HepG2 (cell line): ENCODE data around the gene ASB3. TPM values are rescaled to one million over a fixed set of nuclear protein-coding genes. Genes with fewer than 3 reads are reported as not detected.

Experiments used
- ATAC-seq: fragments of 200-7000 bp; cut with Tn5 transposase; 3 replicates; pipeline ENCODE4 v1.9.1; 2020; ENCODE audit warnings: mild to moderate bottlenecking, moderate library complexity
- BruUV-seq: library from RNA; stranded (reverse); fragments of 400-500 nt; replicated peaks from 2 replicates; lab custom pipeline; 2021; lab: Mats Ljungman, UMichigan
- CTCF ChIA-PET: fragments of 300-600 bp; formaldehyde crosslinking; extraction: SDS; loops from one replicate; lab custom pipeline; 2021; ENCODE audit warnings: low total read pairs, inconsistent platforms, low intra/inter-chr PET ratio; lab: Yijun Ruan, JAX
- POLR2A ChIA-PET: fragments of 350-600 bp; sonication (Branson Sonifier 250); formaldehyde crosslinking; loops from one replicate; lab custom pipeline; 2020; ENCODE audit warnings: antibody characterized with exemption, inconsistent platforms; lab: Yijun Ruan, JAX
- DNase-seq: peaks from one replicate; pipeline ENCODE4 v3.0.0-alpha.2; 2015; ENCODE audit warnings: low spot score
- FAIRE-seq: peaks from 3 replicates; lab custom pipeline; 2011; peaks lifted over from hg19 to GRCh38; lab: Jason Lieb, UNC
- H2AFZ ChIP-seq: one replicate; pipeline ENCODE4 v1.6.1; 2011; ENCODE audit warnings: low read length, inconsistent platforms
- H3K27ac ChIP-seq: fragments of 300-600 bp; 3 replicates; pipeline ENCODE4 v1.8.0; 2011; ENCODE audit warnings: mixed run types, mild to moderate bottlenecking, mixed read lengths, low read length, inconsistent platforms; ENCODE audit not compliant: insufficient read depth; ENCODE audit errors: extremely low read length
- H3K27me3 ChIP-seq, 2 experiments: fragments of 200-600 bp in 1 of 2; 2 replicates in 1 of 2; 3 replicates in 1 of 2; pipeline versions ENCODE4 v1.6.0 to v1.8.0; 2011; ENCODE audit warnings: low read length in 2 of 2, mild to moderate bottlenecking in 2 of 2, moderate library complexity in 2 of 2, inconsistent platforms in 1 of 2; ENCODE audit not compliant: insufficient read depth in 2 of 2, control insufficient read depth in 1 of 2
- H3K36me3 ChIP-seq, 2 experiments: fragments of 200-600 bp in 1 of 2; replicated peaks in 1 of 2; 2 replicates in 1 of 2; 3 replicates in 1 of 2; pipeline versions ENCODE4 v1.5.1 to v1.8.0; 2011; ENCODE audit warnings: low read length in 2 of 2, inconsistent platforms in 1 of 2; ENCODE audit not compliant: insufficient read depth in 2 of 2, control insufficient read depth in 1 of 2
- H3K4me1 ChIP-seq: 2 replicates; pipeline ENCODE4 v1.5.1; 2012; ENCODE audit warnings: low read length, inconsistent platforms; ENCODE audit not compliant: insufficient read depth
- H3K4me2 ChIP-seq: 2 replicates; pipeline ENCODE4 v1.6.0; 2011; ENCODE audit warnings: low read depth, low read length, inconsistent platforms
- H3K4me3 ChIP-seq, 3 experiments: fragments of 200-600 bp in 1 of 3; sonication (generic), shearing (Covaris generic) in 1 of 3; replicated peaks in 1 of 3; 2 replicates each; pipeline ENCODE4 v1.5.1; 2011 to 2016; ENCODE audit warnings: low read length in 3 of 3, inconsistent platforms in 2 of 3, low read depth in 2 of 3, mild to moderate bottlenecking in 2 of 3, control low read depth in 1 of 3, mixed read lengths in 1 of 3; ENCODE audit not compliant: insufficient read depth in 1 of 3
- H3K79me2 ChIP-seq: one replicate; pipeline ENCODE4 v1.6.1; 2011; ENCODE audit warnings: low read length, inconsistent platforms; ENCODE audit not compliant: insufficient read depth
- H3K9ac ChIP-seq: 2 replicates; pipeline ENCODE4 v1.6.0; 2011; ENCODE audit warnings: mild to moderate bottlenecking, low read depth, low read length, inconsistent platforms; ENCODE audit not compliant: insufficient read depth
- H3K9me3 ChIP-seq: 2 replicates; pipeline ENCODE4 v1.5.1; 2012; ENCODE audit warnings: mild to moderate bottlenecking, low read length
- H4K20me1 ChIP-seq: 2 replicates; pipeline ENCODE4 v1.6.0; 2011; ENCODE audit warnings: inconsistent platforms, mild to moderate bottlenecking, low read length, moderate library complexity; ENCODE audit not compliant: insufficient read depth
- ATAD3A ChIP-seq: sonication (generic); formaldehyde crosslinking; IDR thresholded peaks from 2 replicates; pipeline ENCODE4 v1.4.0; 2020; ENCODE audit warnings: missing genetic modification reagents
- GLI4 ChIP-seq: sonication (generic); formaldehyde crosslinking; IDR thresholded peaks from 2 replicates; pipeline ENCODE4 v1.5.1; 2020; ENCODE audit warnings: missing genetic modification reagents, mild to moderate bottlenecking, moderate library complexity, borderline replicate concordance
- MED13 ChIP-seq: sonication (generic); formaldehyde crosslinking; IDR thresholded peaks from 2 replicates; pipeline ENCODE4 v1.5.0; 2020; ENCODE audit warnings: missing genetic modification reagents
- TAF15 ChIP-seq: fragments of 200-400 bp; formaldehyde crosslinking; IDR thresholded peaks from one replicate; pipeline ENCODE4 v1.6.1; 2018; ENCODE audit warnings: mild to moderate bottlenecking, low read depth, low read length; ENCODE audit not compliant: poor library complexity, severe bottlenecking
- TCF7L2 ChIP-seq: IDR thresholded peaks from 2 replicates; pipeline ENCODE4 v1.6.1; 2011; ENCODE audit warnings: mild to moderate bottlenecking, low read depth, low read length, moderate library complexity
- TP53 ChIP-seq: sonication (generic); formaldehyde crosslinking; conservative IDR thresholded peaks from 2 replicates; pipeline ENCODE4 v1.4.0; 2020; ENCODE audit warnings: missing genetic modification reagents
- ZFP90 ChIP-seq: sonication (generic); formaldehyde crosslinking; IDR thresholded peaks from 2 replicates; pipeline ENCODE4 v1.8.0; 2022; ENCODE audit warnings: missing genetic modification reagents, mild to moderate bottlenecking, inconsistent platforms, borderline replicate concordance
- ZNF30 ChIP-seq: sonication (generic); formaldehyde crosslinking; IDR thresholded peaks from 2 replicates; pipeline ENCODE4 v1.5.0; 2020; ENCODE audit warnings: mild to moderate bottlenecking, missing genetic modification reagents
- ZNF354B ChIP-seq: sonication (generic); formaldehyde crosslinking; IDR thresholded peaks from 2 replicates; pipeline ENCODE4 v1.8.0; 2022; ENCODE audit warnings: mild to moderate bottlenecking, missing genetic modification reagents
- ZNF446 ChIP-seq: sonication (generic); formaldehyde crosslinking; IDR thresholded peaks from 2 replicates; pipeline ENCODE4 v1.5.0; 2020; ENCODE audit warnings: mild to moderate bottlenecking, missing genetic modification reagents
- ZNF605 ChIP-seq: sonication (generic); formaldehyde crosslinking; IDR thresholded peaks from 2 replicates; pipeline ENCODE4 v1.8.0; 2022; ENCODE audit warnings: mild to moderate bottlenecking, missing genetic modification reagents
- ZNF775 ChIP-seq: sonication (generic); formaldehyde crosslinking; IDR thresholded peaks from 2 replicates; pipeline ENCODE4 v1.4.0; 2020; ENCODE audit warnings: missing genetic modification reagents, mild to moderate bottlenecking, moderate library complexity, borderline replicate concordance
- ZNF816 ChIP-seq: sonication (generic); formaldehyde crosslinking; IDR thresholded peaks from 2 replicates; pipeline ENCODE4 v1.8.0; 2022; ENCODE audit warnings: missing genetic modification reagents, mild to moderate bottlenecking, borderline replicate concordance
- ZNF841 ChIP-seq: sonication (generic); formaldehyde crosslinking; IDR thresholded peaks from 2 replicates; pipeline ENCODE4 v1.8.1; 2023; ENCODE audit warnings: missing genetic modification reagents, borderline replicate concordance
- ZSCAN30 ChIP-seq: sonication (generic); formaldehyde crosslinking; IDR thresholded peaks from 2 replicates; pipeline ENCODE4 v1.5.0; 2020; ENCODE audit warnings: mild to moderate bottlenecking, missing genetic modification reagents
- WGBS: methylation state at CpG from one replicate; pipeline ENCODE4 v1.1.6; 2017; ENCODE audit warnings: low lambda C conversion rate; 5-methylcytosine and 5-hydroxymethylcytosine counted together
- in situ Hi-C: cut with HindIII; loops from 2 replicates; pipeline ENCODE4 v1.10.0; 2017; ENCODE audit warnings: low pct_unique_long_range_greater_than_20kb; ENCODE audit not compliant: extremely low pct_ligation_motif_present
- intact Hi-C: fragments of 100-400 bp; cut with micrococcal nuclease; formaldehyde crosslinking; loops from one replicate; pipeline ENCODE4 v1.10.0; 2022; ENCODE audit not compliant: unreplicated experiment
- polyA plus RNA-seq, 8 experiments: library from polyadenylated mRNA; depleted of rRNA in 3 of 8; stranded (reverse) in 7 of 8; unstranded in 1 of 8; fragments of >200 nt; fragmentation: Illumina TruSeq in 4 of 8; extraction: Trizol in 4 of 8; gene quantifications; 2 replicates each; pipeline versions ENCODE4 v1.2.1 to v1.2.3, GENCODE V29; 2011 to 2016; ENCODE audit warnings: low read depth in 4 of 8, missing spikeins in 1 of 8, mixed read lengths in 1 of 8; ENCODE audit not compliant: insufficient read depth in 1 of 8
- total RNA-seq, 5 experiments: library from RNA; depleted of rRNA; stranded (reverse); fragments of >200 nt; fragmentation: Illumina TruSeq; extraction: Trizol; gene quantifications; 2 replicates each; pipeline ENCODE4 v1.2.3, GENCODE V29; 2016; ENCODE audit warnings: low read depth in 1 of 5
- TF ChIP-seq, protein P1 (sequence below): sonication (generic); formaldehyde crosslinking; conservative IDR thresholded peaks from 2 replicates; pipeline ENCODE4 v1.8.0; 2022; ENCODE audit warnings: missing genetic modification reagents
- TF ChIP-seq, protein P2 (sequence below): sonication (generic); formaldehyde crosslinking; IDR thresholded peaks from 2 replicates; pipeline ENCODE4 v1.4.0; 2020; ENCODE audit warnings: mild to moderate bottlenecking, low read depth, missing genetic modification reagents
- TF ChIP-seq, protein P3 (sequence below): sonication (generic); formaldehyde crosslinking; IDR thresholded peaks from 2 replicates; pipeline ENCODE4 v1.5.0; 2020; ENCODE audit warnings: mild to moderate bottlenecking, missing genetic modification reagents

Gene ASB3
- total and polyA plus RNA-seq, 2 of the 13 experiments (the other 11 are each of a cell fraction or from before 2014, with no cell fraction given) = 40.1 to 41.8 TPM

DNA sequence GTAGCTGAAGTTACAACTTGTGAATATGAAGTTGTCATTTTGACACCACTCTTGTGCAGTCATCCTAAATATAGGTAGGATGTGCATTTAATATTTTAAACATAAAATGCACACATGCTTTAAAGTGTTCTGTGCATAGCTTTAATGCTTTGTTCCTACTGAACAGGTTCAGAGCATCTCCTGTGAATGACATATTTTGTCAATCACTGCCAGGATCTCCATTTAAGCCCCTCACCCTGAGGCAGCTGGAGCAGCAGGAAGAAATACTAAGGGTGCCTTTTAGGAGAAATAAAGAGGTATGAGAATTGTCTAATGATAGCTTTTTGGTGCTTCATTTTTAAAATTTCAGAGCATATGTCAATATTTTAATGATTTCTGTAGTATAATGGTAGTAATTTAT is 14.8 kb upstream of the ASB3 start (continued):
- TF ChIP-seq, protein P1, sequence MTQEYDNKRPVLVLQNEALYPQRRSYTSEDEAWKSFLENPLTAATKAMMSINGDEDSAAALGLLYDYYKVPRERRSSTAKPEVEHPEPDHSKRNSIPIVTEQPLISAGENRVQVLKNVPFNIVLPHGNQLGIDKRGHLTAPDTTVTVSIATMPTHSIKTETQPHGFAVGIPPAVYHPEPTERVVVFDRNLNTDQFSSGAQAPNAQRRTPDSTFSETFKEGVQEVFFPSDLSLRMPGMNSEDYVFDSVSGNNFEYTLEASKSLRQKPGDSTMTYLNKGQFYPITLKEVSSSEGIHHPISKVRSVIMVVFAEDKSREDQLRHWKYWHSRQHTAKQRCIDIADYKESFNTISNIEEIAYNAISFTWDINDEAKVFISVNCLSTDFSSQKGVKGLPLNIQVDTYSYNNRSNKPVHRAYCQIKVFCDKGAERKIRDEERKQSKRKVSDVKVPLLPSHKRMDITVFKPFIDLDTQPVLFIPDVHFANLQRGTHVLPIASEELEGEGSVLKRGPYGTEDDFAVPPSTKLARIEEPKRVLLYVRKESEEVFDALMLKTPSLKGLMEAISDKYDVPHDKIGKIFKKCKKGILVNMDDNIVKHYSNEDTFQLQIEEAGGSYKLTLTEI (CRISPR knock-in tag) = no peak
- TF ChIP-seq GLI4 (no peak), MED13 (CRISPR knock-in tag) (no peak), ZNF354B (CRISPR knock-in tag) (no peak), ATAD3A (CRISPR knock-in tag) (no peak), TCF7L2 (no peak), ZNF30 (CRISPR knock-in tag) (no peak)

DNA sequence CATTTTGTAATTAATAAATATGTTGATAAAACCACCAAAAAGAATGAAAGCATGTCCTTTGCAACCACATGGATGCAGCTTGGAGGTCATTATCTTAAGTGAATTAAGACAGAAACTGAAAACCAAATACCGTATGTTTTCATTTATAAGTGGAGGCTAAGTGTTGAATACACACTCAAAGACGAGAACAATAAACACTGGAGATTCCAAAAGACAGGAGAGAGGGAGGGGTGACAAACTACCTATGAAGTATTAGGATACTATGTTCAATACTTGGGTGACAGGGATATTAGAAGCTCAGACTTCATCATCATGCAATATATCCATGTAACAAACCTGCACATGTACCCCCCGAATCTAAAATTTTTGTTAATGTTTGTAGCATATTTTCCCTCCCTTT is 7.1 kb upstream of the ASB3 start:
- Histone ChIP-seq H3K4me1 (peaks cover 14% of the 10 kb centered on the region), H3K27ac (no peak overlapping the region), H2AFZ (no peak overlapping the region), H3K4me3 (no peak overlapping the region)
- intact Hi-C loops (no loop called here), in situ Hi-C loops (no loop called here)
- POLR2A ChIA-PET = no interaction called here
- BruUV-seq = no TSS peak
- ATAC-seq (no peak), FAIRE-seq (no peak)
- TF ChIP-seq ZNF446 (CRISPR knock-in tag) (no peak), TP53 (CRISPR knock-in tag) (no peak), ZNF841 (CRISPR knock-in tag) (no peak), ZNF605 (CRISPR knock-in tag) (no peak), ZNF775 (CRISPR knock-in tag) (no peak), ZNF816 (CRISPR knock-in tag) (no peak), TAF15 (no peak), ZSCAN30 (CRISPR knock-in tag) (no peak), ZFP90 (CRISPR knock-in tag) (no peak)
- TF ChIP-seq, protein P2, sequence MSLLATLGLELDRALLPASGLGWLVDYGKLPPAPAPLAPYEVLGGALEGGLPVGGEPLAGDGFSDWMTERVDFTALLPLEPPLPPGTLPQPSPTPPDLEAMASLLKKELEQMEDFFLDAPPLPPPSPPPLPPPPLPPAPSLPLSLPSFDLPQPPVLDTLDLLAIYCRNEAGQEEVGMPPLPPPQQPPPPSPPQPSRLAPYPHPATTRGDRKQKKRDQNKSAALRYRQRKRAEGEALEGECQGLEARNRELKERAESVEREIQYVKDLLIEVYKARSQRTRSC = no peak
- TF ChIP-seq, protein P3, sequence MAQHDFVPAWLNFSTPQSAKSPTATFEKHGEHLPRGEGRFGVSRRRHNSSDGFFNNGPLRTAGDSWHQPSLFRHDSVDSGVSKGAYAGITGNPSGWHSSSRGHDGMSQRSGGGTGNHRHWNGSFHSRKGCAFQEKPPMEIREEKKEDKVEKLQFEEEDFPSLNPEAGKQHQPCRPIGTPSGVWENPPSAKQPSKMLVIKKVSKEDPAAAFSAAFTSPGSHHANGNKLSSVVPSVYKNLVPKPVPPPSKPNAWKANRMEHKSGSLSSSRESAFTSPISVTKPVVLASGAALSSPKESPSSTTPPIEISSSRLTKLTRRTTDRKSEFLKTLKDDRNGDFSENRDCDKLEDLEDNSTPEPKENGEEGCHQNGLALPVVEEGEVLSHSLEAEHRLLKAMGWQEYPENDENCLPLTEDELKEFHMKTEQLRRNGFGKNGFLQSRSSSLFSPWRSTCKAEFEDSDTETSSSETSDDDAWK (CRISPR knock-in tag) = no peak
- TF ChIP-seq, all 625 proteins: peak for 0
- no peak overlapping the region for H3K9ac ChIP-seq
- peaks cover 12 to 38% of the 10 kb centered on the region in 2 experiments for H3K36me3 ChIP-seq
- peaks cover 41% of the 10 kb centered on the region for H3K79me2 ChIP-seq
- CTCF ChIA-PET = interaction anchor here (1.0 kb wide), 1 partner anchor 9 kb away, joined by 3 read pairs; no protein-coding TSS in a partner anchor
- H3K4me2 ChIP-seq = no peak overlapping the region
- H3K9me3 ChIP-seq = no peaks in the 10 kb centered on the region
- DNase-seq = no peak
- H3K27me3 ChIP-seq = no peaks in the 10 kb centered on the region
- H4K20me1 ChIP-seq = no peaks in the 10 kb centered on the region
- 93% methylated on average over 3 of the region's 3 CpGs for WGBS
